Uterus (tissue), 4 donors: ENCODE measurements around the gene MSL2. TPM values are rescaled to one million over a fixed set of nuclear protein-coding genes. Genes with fewer than 3 reads are reported as not detected.
"Not testable (repeated sequence)": the region's sequence is repeated elsewhere in the genome, so short reads cannot be mapped to it uniquely, and the experiment has no call there.

Experiments used
- DNase-seq, 2 donors: peaks; one replicate each; pipeline ENCODE4 v3.0.0-alpha.2; 2019 to 2020
- H3K27ac ChIP-seq, 2 donors: fragments of 200-600 bp; sonication (generic); 1 replicate in 1 of 2; 2 replicates in 1 of 2; pipeline ENCODE4 v1.5.1; 2016 to 2018
- H3K27me3 ChIP-seq, 2 donors: fragments of 200-600 bp; sonication (generic); one replicate each; pipeline ENCODE4 v1.5.1; 2018 to 2019; ENCODE audit warnings: control low read depth in 1 of 2
- H3K36me3 ChIP-seq, 2 donors: fragments of 200-600 bp; sonication (generic); one replicate each; pipeline ENCODE4 v1.5.1; 2019; ENCODE audit warnings: control low read depth in 1 of 2
- H3K4me1 ChIP-seq, 2 donors: fragments of 200-600 bp; sonication (generic); one replicate each; pipeline ENCODE4 v1.5.1; 2018 to 2019; ENCODE audit warnings: control low read depth in 1 of 2
- H3K4me3 ChIP-seq, 2 donors: fragments of 200-600 bp; sonication (generic); 1 replicate in 1 of 2; 2 replicates in 1 of 2; pipeline ENCODE4 v1.5.1; 2018 to 2019; ENCODE audit warnings: mild to moderate bottlenecking in 1 of 2
- H3K9me3 ChIP-seq, 2 donors: fragments of 200-600 bp; sonication (generic); one replicate each; pipeline ENCODE4 v1.5.1; 2019; ENCODE audit warnings: control low read depth in 1 of 2
- POLR2A ChIP-seq, 2 donors: fragments of 450-650 bp; IDR thresholded peaks; one replicate each; pipeline ENCODE4 v1.6.1; 2016; ENCODE audit warnings: antibody characterized with exemption in 2 of 2, mild to moderate bottlenecking in 1 of 2, moderate library complexity in 1 of 2
- intact Hi-C: fragments of 100-400 bp; cut with DNase I; formaldehyde crosslinking; loops from one replicate; pipeline ENCODE4 v1.15.1; 2023; ENCODE audit warnings: low total_unique reads
- total RNA-seq, 4 donors: library from RNA; depleted of rRNA in 3 of 4; stranded (reverse); fragments of >200 nt in 3 of 4; gene quantifications; one replicate each; pipeline versions ENCODE4 v1.1.0 to v1.2.4, GENCODE V29; 2014 to 2023
- TF ChIP-seq, protein P1 (sequence below), 4 experiments: fragments of 200-600 bp in 2 of 4; fragments of 450-650 bp in 2 of 4; sonication (generic) in 2 of 4; IDR thresholded peaks; one replicate each; pipeline ENCODE4 v1.5.1; 2016 to 2019; ENCODE audit warnings: antibody characterized with exemption in 4 of 4, mild to moderate bottlenecking in 2 of 4, moderate library complexity in 1 of 4
- donor health status: DM: yes; HTN: yes; CAD: no.

MSL2 gene
- total RNA-seq, 4 donors from 2014 or later = 17.7 to 53.0 (median 32.9) TPM

DNA sequence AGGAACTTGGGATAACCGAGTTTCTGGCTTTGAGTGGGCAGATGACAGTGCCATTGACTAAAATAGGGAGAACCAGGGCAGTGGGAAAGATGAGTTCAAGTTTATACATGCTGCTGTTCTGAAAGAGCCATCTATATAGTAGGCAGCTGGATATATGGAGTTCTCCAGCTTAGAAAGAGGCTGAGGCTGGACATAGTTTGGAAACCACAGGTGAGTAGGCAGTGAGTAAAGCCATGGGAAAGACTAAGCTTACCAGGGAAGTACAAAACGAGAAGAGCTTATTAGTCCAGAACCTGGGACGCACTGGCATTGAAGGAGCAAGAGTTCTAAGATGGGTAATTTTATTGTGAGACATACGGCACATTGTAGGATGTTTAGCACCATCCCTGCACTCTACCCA is 54.2 kb downstream of the MSL2 start:
- H3K4me1 ChIP-seq = peaks cover 0 to 7% of the 10 kb centered on the region in 2 donors
- no peaks in the 10 kb centered on the region for H3K27me3 ChIP-seq
- DNase-seq = no peak
- peak overlapping the region; percentile 32 to 54 for H3K27ac ChIP-seq
- no peaks in the 10 kb centered on the region for H3K36me3 ChIP-seq
- intact Hi-C loops = no loop called here
- no peaks in the 10 kb centered on the region for H3K9me3 ChIP-seq
- TF ChIP-seq POLR2A (IDR thresholded peaks at IDR 0.05) = no peak
- TF ChIP-seq, protein P1, sequence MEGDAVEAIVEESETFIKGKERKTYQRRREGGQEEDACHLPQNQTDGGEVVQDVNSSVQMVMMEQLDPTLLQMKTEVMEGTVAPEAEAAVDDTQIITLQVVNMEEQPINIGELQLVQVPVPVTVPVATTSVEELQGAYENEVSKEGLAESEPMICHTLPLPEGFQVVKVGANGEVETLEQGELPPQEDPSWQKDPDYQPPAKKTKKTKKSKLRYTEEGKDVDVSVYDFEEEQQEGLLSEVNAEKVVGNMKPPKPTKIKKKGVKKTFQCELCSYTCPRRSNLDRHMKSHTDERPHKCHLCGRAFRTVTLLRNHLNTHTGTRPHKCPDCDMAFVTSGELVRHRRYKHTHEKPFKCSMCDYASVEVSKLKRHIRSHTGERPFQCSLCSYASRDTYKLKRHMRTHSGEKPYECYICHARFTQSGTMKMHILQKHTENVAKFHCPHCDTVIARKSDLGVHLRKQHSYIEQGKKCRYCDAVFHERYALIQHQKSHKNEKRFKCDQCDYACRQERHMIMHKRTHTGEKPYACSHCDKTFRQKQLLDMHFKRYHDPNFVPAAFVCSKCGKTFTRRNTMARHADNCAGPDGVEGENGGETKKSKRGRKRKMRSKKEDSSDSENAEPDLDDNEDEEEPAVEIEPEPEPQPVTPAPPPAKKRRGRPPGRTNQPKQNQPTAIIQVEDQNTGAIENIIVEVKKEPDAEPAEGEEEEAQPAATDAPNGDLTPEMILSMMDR (IDR thresholded peaks at IDR 0.05) = no peak
- no peak overlapping the region for H3K4me3 ChIP-seq

DNA sequence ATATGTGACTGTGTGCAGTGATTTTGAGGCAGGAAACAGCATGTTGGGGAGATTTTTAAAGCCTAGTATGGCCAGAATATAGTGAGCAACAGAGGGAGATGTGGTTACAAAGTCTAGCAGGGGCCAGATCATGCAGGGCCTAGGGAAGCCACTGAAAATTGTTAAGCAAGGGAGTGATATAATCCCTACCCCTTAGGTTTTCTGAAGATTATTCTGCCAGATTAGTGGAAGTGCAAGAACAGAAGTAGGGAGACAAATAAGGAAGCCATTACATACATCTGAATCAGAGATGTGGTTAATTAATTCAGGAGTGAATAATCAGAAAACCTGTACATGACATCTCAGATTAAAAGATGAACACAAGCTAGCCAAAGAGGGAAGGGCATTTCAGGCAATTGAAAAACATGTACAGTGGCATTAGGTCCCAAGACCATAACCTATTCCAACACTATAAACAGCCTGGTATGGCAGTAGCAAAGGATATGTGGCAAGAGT is 54.8 kb downstream of the MSL2 start:
- peak overlapping the region in 1 of 2 donors; percentile 11 for H3K27ac ChIP-seq
- no peak overlapping the region for H3K4me3 ChIP-seq
- intact Hi-C loops = no loop called here
- H3K36me3 ChIP-seq = no peaks in the 10 kb centered on the region
- DNase-seq = no peak
- no peak for TF ChIP-seq POLR2A (IDR thresholded peaks at IDR 0.05)
- TF ChIP-seq, protein P1 (IDR thresholded peaks at IDR 0.05) = no peak
- no peaks in the 10 kb centered on the region for H3K27me3 ChIP-seq
- H3K4me1 ChIP-seq = peaks cover 0 to 7% of the 10 kb centered on the region in 2 donors
- no peaks in the 10 kb centered on the region for H3K9me3 ChIP-seq

DNA sequence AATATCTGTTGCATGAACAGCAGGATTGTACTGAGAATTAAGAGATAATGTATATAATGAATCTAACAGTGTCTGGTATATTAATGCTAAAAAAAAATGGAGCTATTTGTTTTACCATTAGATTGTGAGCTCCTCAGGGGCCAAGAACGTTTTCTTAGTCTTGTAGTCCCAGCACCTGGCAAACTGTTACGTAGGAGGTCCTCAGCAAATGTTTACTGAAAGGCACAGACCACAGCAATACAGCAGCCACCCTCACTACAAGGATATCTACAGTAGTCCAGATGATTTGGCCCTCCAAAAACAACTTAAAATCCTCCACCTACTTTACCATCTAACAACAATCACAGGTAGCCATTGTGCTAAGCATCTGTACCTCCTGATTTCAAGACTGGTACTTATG is 59.7 kb downstream of the MSL2 start:
- intact Hi-C loops = no loop called here

DNA sequence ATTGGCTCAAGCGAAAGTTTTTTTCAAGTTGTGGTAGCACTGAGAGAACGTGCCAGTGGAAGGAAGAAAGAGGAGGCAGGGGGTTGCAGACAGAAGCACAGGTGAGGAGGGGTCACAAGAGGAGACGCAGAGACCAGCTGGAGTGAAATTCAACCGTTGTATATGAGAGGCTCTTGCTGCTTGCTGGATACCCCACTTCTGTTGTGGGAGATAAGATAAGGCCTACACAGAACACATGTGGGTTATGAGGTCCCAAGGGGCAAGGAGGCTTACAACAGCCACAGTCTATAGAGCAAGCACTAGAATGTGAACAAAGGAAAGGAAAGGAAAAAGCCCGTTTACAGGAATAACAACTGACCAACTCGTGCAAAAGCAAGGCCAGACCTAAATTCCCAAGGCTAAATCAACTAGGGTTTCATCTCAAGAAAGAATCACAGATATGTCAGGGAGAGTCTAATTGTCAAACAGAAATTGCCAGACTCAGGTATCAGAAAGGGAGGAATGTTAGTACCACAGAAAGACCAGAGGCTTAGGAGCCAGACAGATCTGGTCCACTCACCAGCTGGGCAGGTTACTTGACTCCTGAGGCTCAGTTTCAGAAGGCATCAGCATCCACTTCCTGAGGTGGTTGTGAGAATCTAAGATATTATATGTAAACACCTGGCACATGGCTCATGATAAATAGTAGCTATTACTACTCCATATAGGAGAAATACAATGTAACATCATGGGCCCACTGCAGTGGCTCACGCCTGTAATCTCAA is 60.9 kb downstream of the MSL2 start:
- TF ChIP-seq, protein P1 (IDR thresholded peaks at IDR 0.05) = no peak
- no peak for TF ChIP-seq POLR2A (IDR thresholded peaks at IDR 0.05)
- intact Hi-C loops = no loop called here
- no peak overlapping the region for H3K27ac ChIP-seq
- no peak for DNase-seq
- H3K4me3 ChIP-seq = no peak overlapping the region
- no peaks in the 10 kb centered on the region for H3K4me1 ChIP-seq
- H3K27me3 ChIP-seq = no peaks in the 10 kb centered on the region
- no peaks in the 10 kb centered on the region for H3K9me3 ChIP-seq
- no peaks in the 10 kb centered on the region for H3K36me3 ChIP-seq

More for the DNA sequence above, 59.7 kb downstream of the MSL2 start:
- Histone ChIP-seq H3K9me3 (no peaks in the 10 kb centered on the region), H3K4me1 (no peaks in the 10 kb centered on the region), H3K36me3 (no peaks in the 10 kb centered on the region), H3K27ac (no peak overlapping the region), H3K27me3 (no peaks in the 10 kb centered on the region), H3K4me3 (no peak overlapping the region)
- no peak for DNase-seq
- TF ChIP-seq, protein P1 (IDR thresholded peaks at IDR 0.05) = no peak
- TF ChIP-seq POLR2A (IDR thresholded peaks at IDR 0.05) = no peak

DNA sequence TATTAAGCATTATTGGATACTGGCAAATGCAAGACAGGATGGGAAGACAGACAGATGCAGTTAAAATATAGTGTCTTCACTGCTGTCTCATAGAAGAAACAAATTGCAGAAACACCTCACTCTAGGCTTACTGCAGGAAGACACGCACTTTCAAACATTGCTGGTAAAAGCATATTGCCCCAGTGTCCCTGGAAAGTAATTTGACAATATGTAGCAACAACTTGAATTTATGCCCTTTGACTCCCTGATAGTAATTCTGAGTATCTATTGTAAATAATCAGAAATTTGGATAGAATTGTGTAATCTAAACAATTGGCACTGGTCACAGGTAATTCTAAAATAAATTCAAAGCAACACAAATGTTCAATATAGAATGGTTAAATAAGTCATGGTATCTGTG is 62.0 kb downstream of the MSL2 start:
- DNase-seq = no peak
- H3K36me3 ChIP-seq = no peaks in the 10 kb centered on the region
- no peak overlapping the region for H3K4me3 ChIP-seq
- H3K9me3 ChIP-seq = no peaks in the 10 kb centered on the region
- H3K27ac ChIP-seq = no peak overlapping the region
- intact Hi-C loops = no loop called here
- H3K4me1 ChIP-seq = no peaks in the 10 kb centered on the region
- no peaks in the 10 kb centered on the region for H3K27me3 ChIP-seq
- TF ChIP-seq POLR2A (IDR thresholded peaks at IDR 0.05) = no peak
- TF ChIP-seq, protein P1 (IDR thresholded peaks at IDR 0.05) = no peak

DNA sequence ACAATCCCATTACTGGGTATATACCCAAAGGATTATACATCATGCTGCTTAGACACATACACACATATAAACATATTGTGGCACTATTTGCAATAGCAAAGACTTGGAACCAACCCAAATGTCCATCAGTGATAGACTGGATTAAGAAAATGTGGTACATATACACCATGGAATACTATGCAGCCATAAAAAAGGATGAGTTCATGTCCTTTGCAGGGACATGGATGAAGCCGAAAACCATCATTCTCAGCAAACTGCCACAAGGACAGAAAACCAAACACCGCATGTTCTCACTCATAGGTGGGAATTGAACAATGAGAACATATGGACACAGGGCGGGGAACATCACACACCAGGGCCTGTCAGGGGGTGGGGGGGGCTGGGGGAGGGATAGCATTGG is 64.5 kb downstream of the MSL2 start:
- H3K27me3 ChIP-seq, H3K27ac ChIP-seq, H3K36me3 ChIP-seq, intact Hi-C loops, H3K9me3 ChIP-seq, H3K4me1 ChIP-seq, DNase-seq, H3K4me3 ChIP-seq: not testable (repeated sequence)
